HepG2 (cell line): ENCODE data around the gene KRT40. TPM values are rescaled to one million over a fixed set of nuclear protein-coding genes. Genes with fewer than 3 reads are reported as not detected.

Source experiments
- ATAC-seq: fragments of 200-7000 bp; cut with Tn5 transposase; 3 replicates; pipeline ENCODE4 v1.9.1; 2020; ENCODE audit warnings: mild to moderate bottlenecking, moderate library complexity
- BruUV-seq: library from RNA; stranded (reverse); fragments of 400-500 nt; replicated peaks from 2 replicates; lab custom pipeline; 2021; lab: Mats Ljungman, UMichigan
- CTCF ChIA-PET: fragments of 300-600 bp; formaldehyde crosslinking; extraction: SDS; loops from one replicate; lab custom pipeline; 2021; ENCODE audit warnings: low total read pairs, inconsistent platforms, low intra/inter-chr PET ratio; lab: Yijun Ruan, JAX
- POLR2A ChIA-PET: fragments of 350-600 bp; sonication (Branson Sonifier 250); formaldehyde crosslinking; loops from one replicate; lab custom pipeline; 2020; ENCODE audit warnings: antibody characterized with exemption, inconsistent platforms; lab: Yijun Ruan, JAX
- DNase-seq: peaks from one replicate; pipeline ENCODE4 v3.0.0-alpha.2; 2015; ENCODE audit warnings: low spot score
- FAIRE-seq: peaks from 3 replicates; lab custom pipeline; 2011; peaks lifted over from hg19 to GRCh38; lab: Jason Lieb, UNC
- H2AFZ ChIP-seq: one replicate; pipeline ENCODE4 v1.6.1; 2011; ENCODE audit warnings: low read length, inconsistent platforms
- H3K27ac ChIP-seq: fragments of 300-600 bp; 3 replicates; pipeline ENCODE4 v1.8.0; 2011; ENCODE audit warnings: mixed run types, mild to moderate bottlenecking, mixed read lengths, low read length, inconsistent platforms; ENCODE audit not compliant: insufficient read depth; ENCODE audit errors: extremely low read length
- H3K27me3 ChIP-seq, 2 experiments: fragments of 200-600 bp in 1 of 2; 2 replicates in 1 of 2; 3 replicates in 1 of 2; pipeline versions ENCODE4 v1.6.0 to v1.8.0; 2011; ENCODE audit warnings: low read length in 2 of 2, mild to moderate bottlenecking in 2 of 2, moderate library complexity in 2 of 2, inconsistent platforms in 1 of 2; ENCODE audit not compliant: insufficient read depth in 2 of 2, control insufficient read depth in 1 of 2
- H3K36me3 ChIP-seq, 2 experiments: fragments of 200-600 bp in 1 of 2; replicated peaks in 1 of 2; 2 replicates in 1 of 2; 3 replicates in 1 of 2; pipeline versions ENCODE4 v1.5.1 to v1.8.0; 2011; ENCODE audit warnings: low read length in 2 of 2, inconsistent platforms in 1 of 2; ENCODE audit not compliant: insufficient read depth in 2 of 2, control insufficient read depth in 1 of 2
- H3K4me1 ChIP-seq: 2 replicates; pipeline ENCODE4 v1.5.1; 2012; ENCODE audit warnings: low read length, inconsistent platforms; ENCODE audit not compliant: insufficient read depth
- H3K4me2 ChIP-seq: 2 replicates; pipeline ENCODE4 v1.6.0; 2011; ENCODE audit warnings: low read depth, low read length, inconsistent platforms
- H3K4me3 ChIP-seq, 3 experiments: fragments of 200-600 bp in 1 of 3; sonication (generic), shearing (Covaris generic) in 1 of 3; replicated peaks in 1 of 3; 2 replicates each; pipeline ENCODE4 v1.5.1; 2011 to 2016; ENCODE audit warnings: low read length in 3 of 3, inconsistent platforms in 2 of 3, low read depth in 2 of 3, mild to moderate bottlenecking in 2 of 3, control low read depth in 1 of 3, mixed read lengths in 1 of 3; ENCODE audit not compliant: insufficient read depth in 1 of 3
- H3K79me2 ChIP-seq: one replicate; pipeline ENCODE4 v1.6.1; 2011; ENCODE audit warnings: low read length, inconsistent platforms; ENCODE audit not compliant: insufficient read depth
- H3K9ac ChIP-seq: 2 replicates; pipeline ENCODE4 v1.6.0; 2011; ENCODE audit warnings: mild to moderate bottlenecking, low read depth, low read length, inconsistent platforms; ENCODE audit not compliant: insufficient read depth
- H3K9me3 ChIP-seq: 2 replicates; pipeline ENCODE4 v1.5.1; 2012; ENCODE audit warnings: mild to moderate bottlenecking, low read length
- H4K20me1 ChIP-seq: 2 replicates; pipeline ENCODE4 v1.6.0; 2011; ENCODE audit warnings: inconsistent platforms, mild to moderate bottlenecking, low read length, moderate library complexity; ENCODE audit not compliant: insufficient read depth
- ATF7 ChIP-seq, 2 experiments: fragments of 450-650 bp in 1 of 2; sonication (generic) in 1 of 2; formaldehyde crosslinking in 1 of 2; IDR thresholded peaks; 2 replicates each; pipeline versions ENCODE4 v1.4.0 to v1.6.1; 2016 to 2020; ENCODE audit warnings: antibody characterized with exemption in 1 of 2, mild to moderate bottlenecking in 1 of 2, missing genetic modification reagents in 1 of 2
- EEA1 ChIP-seq: sonication (generic); formaldehyde crosslinking; IDR thresholded peaks from 2 replicates; pipeline ENCODE4 v1.5.1; 2020; ENCODE audit warnings: mild to moderate bottlenecking, missing genetic modification reagents, borderline replicate concordance
- FOXA1 ChIP-seq, 2 experiments: fragments of 450-650 bp in 1 of 2; sonication (generic) in 1 of 2; formaldehyde crosslinking in 1 of 2; IDR thresholded peaks; 2 replicates each; pipeline versions ENCODE4 v1.4.0 to v1.6.1; 2016 to 2020; ENCODE audit warnings: missing genetic modification reagents in 1 of 2
- SOX13 ChIP-seq, 3 experiments: fragments of 450-650 bp in 1 of 3; sonication (generic) in 1 of 3; formaldehyde crosslinking in 1 of 3; IDR thresholded peaks in 2 of 3; conservative IDR thresholded peaks in 1 of 3; 2 replicates each; pipeline versions ENCODE4 v1.5.0 to v1.6.1; 2016 to 2020; ENCODE audit warnings: antibody characterized with exemption in 1 of 3, mild to moderate bottlenecking in 1 of 3, missing compliant biosample characterization in 1 of 3, missing genetic modification reagents in 1 of 3, moderate library complexity in 1 of 3
- ZNF180 ChIP-seq: sonication (generic); formaldehyde crosslinking; IDR thresholded peaks from 2 replicates; pipeline ENCODE4 v1.4.0; 2020; ENCODE audit warnings: low read depth, missing genetic modification reagents, borderline replicate concordance
- ZNF549 ChIP-seq: sonication (generic); formaldehyde crosslinking; IDR thresholded peaks from 2 replicates; pipeline ENCODE4 v1.5.0; 2020; ENCODE audit warnings: missing genetic modification reagents
- WGBS: methylation state at CpG from one replicate; pipeline ENCODE4 v1.1.6; 2017; ENCODE audit warnings: low lambda C conversion rate; 5-methylcytosine and 5-hydroxymethylcytosine counted together
- in situ Hi-C: cut with HindIII; loops from 2 replicates; pipeline ENCODE4 v1.10.0; 2017; ENCODE audit warnings: low pct_unique_long_range_greater_than_20kb; ENCODE audit not compliant: extremely low pct_ligation_motif_present
- intact Hi-C: fragments of 100-400 bp; cut with micrococcal nuclease; formaldehyde crosslinking; loops from one replicate; pipeline ENCODE4 v1.10.0; 2022; ENCODE audit not compliant: unreplicated experiment
- polyA plus RNA-seq, 8 experiments: library from polyadenylated mRNA; depleted of rRNA in 3 of 8; stranded (reverse) in 7 of 8; unstranded in 1 of 8; fragments of >200 nt; fragmentation: Illumina TruSeq in 4 of 8; extraction: Trizol in 4 of 8; gene quantifications; 2 replicates each; pipeline versions ENCODE4 v1.2.1 to v1.2.3, GENCODE V29; 2011 to 2016; ENCODE audit warnings: low read depth in 4 of 8, missing spikeins in 1 of 8, mixed read lengths in 1 of 8; ENCODE audit not compliant: insufficient read depth in 1 of 8
- total RNA-seq, 5 experiments: library from RNA; depleted of rRNA; stranded (reverse); fragments of >200 nt; fragmentation: Illumina TruSeq; extraction: Trizol; gene quantifications; 2 replicates each; pipeline ENCODE4 v1.2.3, GENCODE V29; 2016; ENCODE audit warnings: low read depth in 1 of 5
- TF ChIP-seq, protein P1 (sequence below): sonication (generic); formaldehyde crosslinking; IDR thresholded peaks from 2 replicates; pipeline ENCODE4 v1.4.0; 2020; ENCODE audit warnings: missing genetic modification reagents

The KRT40 gene
- total and polyA plus RNA-seq, 2 of the 13 experiments (the other 11 are each of a cell fraction or from before 2014, with no cell fraction given): not detected

DNA sequence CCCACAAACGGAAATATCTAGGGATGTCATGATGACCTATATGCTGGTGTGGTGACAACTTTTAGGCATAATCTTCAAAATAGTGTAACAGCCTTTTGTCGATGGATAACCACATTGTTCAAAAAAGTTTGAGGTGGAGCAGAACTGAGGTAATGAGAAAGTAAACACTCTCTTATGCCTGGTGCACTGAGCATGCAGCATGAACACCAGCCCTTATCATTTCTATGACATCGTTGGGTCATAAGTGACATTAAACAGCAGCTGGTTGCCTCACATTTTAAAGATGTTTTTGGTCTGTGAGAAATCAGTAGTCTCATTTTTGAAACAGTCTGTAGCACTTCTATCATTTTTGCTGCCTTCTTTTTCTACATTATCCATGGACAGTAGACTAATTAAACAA, 48.5 kb downstream of the KRT40 start:
- ATAC-seq (no peak), DNase-seq (no peak), FAIRE-seq (no peak)
- Histone ChIP-seq H3K4me1 (peaks cover 74% of the 10 kb centered on the region), H2AFZ (no peak overlapping the region), H4K20me1 (no peaks in the 10 kb centered on the region), H3K79me2 (peaks cover 3% of the 10 kb centered on the region), H3K9ac (peak overlapping the region; percentile 67), H3K9me3 (no peaks in the 10 kb centered on the region), H3K27me3 (no peaks in the 10 kb centered on the region), H3K36me3 (no peaks in the 10 kb centered on the region), H3K27ac (peak overlapping the region; percentile 48), H3K4me2 (peak overlapping the region; percentile 70), H3K4me3 (peak overlapping the region; percentile 32 to 65 (median 62); a peak in 4 of 6 replicates)
- BruUV-seq: TSS peak; percentile 72
- ChIA-PET CTCF (no interaction called here), POLR2A (interaction anchor here (0.9 to 2.0 kb wide), 4 partner anchors 11 to 25 kb away, joined by 3 to 10 read pairs (median 6); no protein-coding TSS in a partner anchor)
- intact Hi-C loops: loop anchor here (2.0 kb wide), 1 partner anchor 21 kb away; no protein-coding TSS in a partner anchor
- 51% methylated on average over 3 of the region's 3 CpGs for WGBS
- in situ Hi-C loops: no loop called here
- no peak for TF ChIP-seq ZNF549
- TF ChIP-seq EEA1 (CRISPR knock-in tag): no peak
- no peak for TF ChIP-seq FOXA1 (IDR thresholded peaks at IDR 0.05)
- TF ChIP-seq FOXA1 (CRISPR knock-in tag; IDR thresholded peaks at IDR 0.05): 0 out of 2 replicates have a peak, but pooled peaks have one; percentile 30
- TF ChIP-seq ATF7 (IDR thresholded peaks at IDR 0.05): 0 out of 2 replicates have a peak, but pooled peaks have one; percentile 5
- no peak for TF ChIP-seq ATF7 (CRISPR knock-in tag; IDR thresholded peaks at IDR 0.05)
- TF ChIP-seq ZNF180 (CRISPR knock-in tag): no peak
- TF ChIP-seq, protein P1, sequence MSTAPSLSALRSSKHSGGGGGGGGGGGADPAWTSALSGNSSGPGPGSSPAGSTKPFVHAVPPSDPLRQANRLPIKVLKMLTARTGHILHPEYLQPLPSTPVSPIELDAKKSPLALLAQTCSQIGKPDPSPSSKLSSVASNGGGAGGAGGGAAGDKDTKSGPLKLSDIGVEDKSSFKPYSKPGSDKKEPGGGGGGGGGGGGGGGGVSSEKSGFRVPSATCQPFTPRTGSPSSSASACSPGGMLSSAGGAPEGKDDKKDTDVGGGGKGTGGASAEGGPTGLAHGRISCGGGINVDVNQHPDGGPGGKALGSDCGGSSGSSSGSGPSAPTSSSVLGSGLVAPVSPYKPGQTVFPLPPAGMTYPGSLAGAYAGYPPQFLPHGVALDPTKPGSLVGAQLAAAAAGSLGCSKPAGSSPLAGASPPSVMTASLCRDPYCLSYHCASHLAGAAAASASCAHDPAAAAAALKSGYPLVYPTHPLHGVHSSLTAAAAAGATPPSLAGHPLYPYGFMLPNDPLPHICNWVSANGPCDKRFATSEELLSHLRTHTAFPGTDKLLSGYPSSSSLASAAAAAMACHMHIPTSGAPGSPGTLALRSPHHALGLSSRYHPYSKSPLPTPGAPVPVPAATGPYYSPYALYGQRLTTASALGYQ (CRISPR knock-in tag): no peak
- no peak for TF ChIP-seq SOX13 (IDR thresholded peaks at IDR 0.05)
- TF ChIP-seq SOX13 (CRISPR knock-in tag; conservative IDR thresholded peaks at IDR 0.05 in 1 of 2, IDR thresholded peaks at IDR 0.05 in 1 of 2): 0 out of 4 replicates have a peak, but pooled peaks of 1 of the 2 experiments have one; percentile 24
